Measurements from ENCODE around the gene PXMP2. TPM values are rescaled to one million over a fixed set of nuclear protein-coding genes. Genes with fewer than 3 reads are reported as not detected.

The PXMP2 gene
- total RNA-seq, 2 donors from 2014 or later: 25.7 to 107 TPM

- intact Hi-C loops (cut with DNase I): no loop called here
- no peaks in the 10 kb centered on the region for H3K4me1 ChIP-seq (replicated peaks)
- WGBS: 92% methylated on average over 17 of the region's 17 CpGs
- no peaks in the 10 kb centered on the region for H3K27me3 ChIP-seq (replicated peaks; ENCODE audit: insufficient read depth)
- no peak for DNase-seq (ENCODE audit: low spot score)
- peaks cover 2 to 15% of the 10 kb centered on the region in 2 donors for H3K36me3 ChIP-seq
- TF ChIP-seq CTCF (IDR thresholded peaks at IDR 0.05) (no peak), POLR2A (IDR thresholded peaks at IDR 0.05) (no peak), POLR2AphosphoS5 (IDR thresholded peaks at IDR 0.05) (no peak)
- H3K9me3 ChIP-seq: no peaks in the 10 kb centered on the region
- H3K4me3 ChIP-seq: no peak overlapping the region
- H3K27ac ChIP-seq: no peak overlapping the region
Measured at GRCh38 chr12:132669166-132669879, 18.1 kb upstream of the PXMP2 start.

- 87% methylated on average over 16 of the region's 16 CpGs for WGBS
- DNase-seq (ENCODE audit: low spot score): no peak
- intact Hi-C loops (cut with DNase I): no loop called here
- H3K36me3 ChIP-seq: peaks cover 2 to 23% of the 10 kb centered on the region in 2 donors
- H3K27me3 ChIP-seq (replicated peaks; ENCODE audit: insufficient read depth): no peaks in the 10 kb centered on the region
- H3K27ac ChIP-seq: no peak overlapping the region
- H3K4me3 ChIP-seq: no peak overlapping the region
- no peaks in the 10 kb centered on the region for H3K9me3 ChIP-seq
- no peaks in the 10 kb centered on the region for H3K4me1 ChIP-seq (replicated peaks)
- TF ChIP-seq POLR2A (IDR thresholded peaks at IDR 0.05): no peak
Measured at GRCh38 chr12:132672116-132672515, 15.3 kb upstream of the PXMP2 start.

DNA sequence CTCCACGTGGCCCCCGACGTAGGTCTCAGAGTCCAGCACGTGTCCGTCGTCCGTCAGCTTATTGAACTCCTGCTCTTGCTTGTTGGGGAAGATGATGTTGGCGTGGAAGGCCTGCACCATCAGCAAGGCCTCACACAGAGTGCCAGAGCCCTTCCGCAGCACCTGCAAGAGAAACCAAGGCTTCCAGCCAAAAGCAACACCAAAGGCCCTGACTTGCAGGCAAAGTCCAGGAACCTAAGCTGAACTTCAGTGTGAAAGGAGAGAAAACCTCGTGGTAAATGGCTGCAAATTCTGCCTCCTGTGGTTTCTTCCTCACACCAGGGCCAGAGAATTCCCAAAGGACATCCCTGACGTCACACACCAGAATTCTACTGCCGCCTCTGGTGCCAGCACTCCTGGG, 14.7 kb upstream of the PXMP2 start:
- no peak for DNase-seq (ENCODE audit: low spot score)
- Histone ChIP-seq H3K4me3 (no peak overlapping the region), H3K27me3 (replicated peaks; ENCODE audit: insufficient read depth) (no peaks in the 10 kb centered on the region), H3K27ac (no peak overlapping the region), H3K9me3 (no peaks in the 10 kb centered on the region), H3K4me1 (replicated peaks) (no peaks in the 10 kb centered on the region), H3K36me3 (peaks cover 2 to 23% of the 10 kb centered on the region in 2 donors)
- TF ChIP-seq POLR2AphosphoS5 (IDR thresholded peaks at IDR 0.05): no peak
- TF ChIP-seq CTCF (IDR thresholded peaks at IDR 0.05): no peak
- no peak for TF ChIP-seq POLR2A (IDR thresholded peaks at IDR 0.05)
- intact Hi-C loops (cut with DNase I): no loop called here
- WGBS: 98% methylated on average over 12 of the region's 12 CpGs

DNA sequence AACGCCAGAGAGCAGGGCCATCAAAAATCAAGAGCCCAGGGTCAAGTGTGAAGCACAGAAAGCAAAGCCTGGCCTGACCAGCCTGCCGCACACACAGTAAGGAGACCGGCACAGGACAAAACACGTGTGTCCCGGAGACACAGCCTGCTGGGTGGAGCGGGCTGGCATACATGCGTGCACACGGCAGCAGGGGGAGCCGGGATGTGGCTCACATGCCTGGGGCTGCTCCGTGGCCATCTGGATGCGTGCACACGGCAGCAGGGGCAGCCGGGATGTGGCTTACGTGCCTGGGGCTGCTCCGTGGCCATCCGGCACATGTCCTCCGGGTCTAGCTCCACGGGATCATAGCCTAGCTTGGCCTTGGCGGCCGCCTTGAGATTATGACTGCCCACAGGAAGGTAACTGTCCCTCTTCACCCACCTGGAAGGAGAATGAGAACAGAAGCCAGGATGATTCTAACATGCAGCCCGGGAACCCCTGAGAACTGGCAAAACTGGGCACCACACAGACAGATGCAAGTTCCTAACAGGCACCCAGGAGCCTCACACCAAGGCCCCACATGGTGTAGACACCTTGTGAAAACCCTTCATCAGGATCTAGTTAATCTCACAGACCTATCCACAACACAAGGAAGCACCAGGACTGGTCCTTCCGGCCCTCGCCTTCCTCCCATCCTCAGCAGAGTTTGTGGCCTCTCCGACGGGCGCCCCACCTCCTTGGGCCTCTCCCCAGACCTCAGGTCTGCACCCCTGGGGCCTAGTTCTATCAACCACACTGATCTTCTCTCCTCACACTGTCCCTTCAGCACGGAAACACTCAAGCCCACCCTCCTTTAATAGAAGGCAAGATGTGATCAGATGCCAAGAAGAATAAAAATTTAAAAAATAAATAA, 13.9 kb upstream of the PXMP2 start:
- H3K4me3 ChIP-seq: no peak overlapping the region
- intact Hi-C loops (cut with DNase I): no loop called here
- H3K4me1 ChIP-seq (replicated peaks): no peaks in the 10 kb centered on the region
- H3K27me3 ChIP-seq (replicated peaks; ENCODE audit: insufficient read depth): no peaks in the 10 kb centered on the region
- H3K9me3 ChIP-seq: no peaks in the 10 kb centered on the region
- WGBS: 92% methylated on average over 27 of the region's 27 CpGs
- peaks cover 2 to 17% of the 10 kb centered on the region in 2 donors for H3K36me3 ChIP-seq
- DNase-seq (ENCODE audit: low spot score): no peak
- TF ChIP-seq POLR2A (IDR thresholded peaks at IDR 0.05) (no peak), CTCF (IDR thresholded peaks at IDR 0.05) (no peak), POLR2AphosphoS5 (IDR thresholded peaks at IDR 0.05) (no peak)
- no peak overlapping the region for H3K27ac ChIP-seq

DNA sequence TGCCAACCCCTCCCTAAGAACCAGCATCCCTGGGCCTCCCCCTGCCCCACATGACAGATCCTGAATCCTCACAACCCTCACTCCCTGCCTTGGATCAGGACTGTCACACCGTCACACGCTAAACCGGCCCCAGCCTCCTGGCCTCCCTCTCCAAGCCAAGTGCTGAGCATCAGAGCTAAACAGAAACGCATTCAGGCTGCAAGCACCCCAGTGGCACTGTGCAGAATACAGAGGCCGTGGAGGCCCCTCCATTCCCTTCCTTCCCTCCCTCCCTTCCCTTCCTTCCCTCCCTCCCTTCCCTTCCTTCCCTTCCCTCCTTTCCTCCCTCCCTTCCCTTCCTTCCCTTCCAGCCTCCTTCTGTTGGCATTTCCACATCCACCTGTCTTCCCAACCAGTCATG, 12.8 kb upstream of the PXMP2 start:
- TF ChIP-seq POLR2AphosphoS5 (IDR thresholded peaks at IDR 0.05) (no peak), CTCF (IDR thresholded peaks at IDR 0.05) (no peak), POLR2A (IDR thresholded peaks at IDR 0.05) (no peak)
- no peaks in the 10 kb centered on the region for H3K9me3 ChIP-seq
- peaks cover 2 to 17% of the 10 kb centered on the region in 2 donors for H3K36me3 ChIP-seq
- no peak overlapping the region for H3K27ac ChIP-seq
- no peak for DNase-seq (ENCODE audit: low spot score)
- no peaks in the 10 kb centered on the region for H3K4me1 ChIP-seq (replicated peaks)
- no peaks in the 10 kb centered on the region for H3K27me3 ChIP-seq (replicated peaks; ENCODE audit: insufficient read depth)
- H3K4me3 ChIP-seq: no peak overlapping the region
- intact Hi-C loops (cut with DNase I): no loop called here
- WGBS: 93% methylated on average over 5 of the region's 5 CpGs
